ENCODE results near the gene SULT2B1.

GRCh38 chr19:48628486-48629296 is 76.7 kb downstream of the SULT2B1 start:
- TF ChIP-seq POLR2A (IDR thresholded peaks at IDR 0.05; ENCODE audit: low read length), result no peak
- no peak for TF ChIP-seq GATA1 (IDR thresholded peaks at IDR 0.05; ENCODE audit: low read depth, low read length)

Data from erythroblast (primary cell).